ENCODE data around the gene SLC25A13. TPM values are rescaled to one million over a fixed set of nuclear protein-coding genes. Genes with fewer than 3 reads are reported as not detected.

SLC25A13 gene
- total and polyA plus RNA-seq, 2 experiments from 2014 or later, result 4.8 to 19.1 TPM

DNA sequence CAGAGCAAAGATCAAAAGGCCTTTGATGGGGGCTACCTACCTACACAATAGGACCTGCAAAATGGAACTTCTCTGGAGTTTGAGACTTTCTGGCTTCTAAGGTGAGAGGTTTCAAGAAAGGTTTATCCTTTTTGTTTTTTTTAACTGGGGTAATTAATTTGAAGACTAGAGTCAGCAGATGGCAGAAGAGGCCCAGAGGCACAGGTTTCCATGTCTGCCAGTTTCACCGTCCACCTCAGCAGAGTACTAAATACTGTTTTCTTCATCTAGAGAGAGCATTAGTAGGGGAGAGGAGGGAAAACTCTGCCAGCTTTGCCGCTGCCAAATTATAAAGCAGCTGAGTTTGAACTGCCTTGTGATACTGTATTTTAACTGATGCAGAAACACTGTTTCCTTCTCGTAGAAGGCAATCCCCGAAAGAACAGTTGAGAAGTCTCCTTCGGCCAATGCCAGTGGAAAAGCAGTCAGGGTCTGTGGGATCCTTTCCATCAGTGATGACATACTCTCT is 138.7 kb downstream of the SLC25A13 start:
- Histone ChIP-seq H2AFZ (no peak overlapping the region), H3K4me2 (ENCODE audit: unreplicated experiment) (no peak overlapping the region), H3F3A (ENCODE audit: insufficient read depth) (no peaks in the 10 kb centered on the region), H3K27ac (no peak overlapping the region), H3K9me2 (ENCODE audit: insufficient read depth) (no peaks in the 10 kb centered on the region), H4K20me1 (ENCODE audit: insufficient read depth) (no peaks in the 10 kb centered on the region), H3K9me3 (ENCODE audit: low read depth) (no peaks in the 10 kb centered on the region), H3K9ac (no peak overlapping the region), H3K27me3 (replicated peaks; ENCODE audit: insufficient read depth) (no peaks in the 10 kb centered on the region), H3K79me2 (ENCODE audit: insufficient read depth) (no peaks in the 10 kb centered on the region), H3K4me1 (ENCODE audit: insufficient read depth) (peaks cover 4% of the 10 kb centered on the region), H3K4me3 (no peak overlapping the region), H3K36me3 (ENCODE audit: low read depth) (no peaks in the 10 kb centered on the region)
- WGBS, 2 experiments (ENCODE audit: low coverage in 1 of 2, low lambda C conversion rate in 2 of 2, missing lambda C conversion rate in 2 of 2), result 94 to 95% methylated on average over 5 of the region's 5 CpGs
- no peak for DNase-seq
- no peak for TF ChIP-seq EZH2phosphoT487 (IDR thresholded peaks at IDR 0.05; ENCODE audit: insufficient read depth, low read depth)
- TF ChIP-seq EZH2 (IDR thresholded peaks at IDR 0.05; ENCODE audit: insufficient read depth, poor library complexity, severe bottlenecking), result no peak
- in situ Hi-C loops (cut with MboI), result no loop called here

DNA sequence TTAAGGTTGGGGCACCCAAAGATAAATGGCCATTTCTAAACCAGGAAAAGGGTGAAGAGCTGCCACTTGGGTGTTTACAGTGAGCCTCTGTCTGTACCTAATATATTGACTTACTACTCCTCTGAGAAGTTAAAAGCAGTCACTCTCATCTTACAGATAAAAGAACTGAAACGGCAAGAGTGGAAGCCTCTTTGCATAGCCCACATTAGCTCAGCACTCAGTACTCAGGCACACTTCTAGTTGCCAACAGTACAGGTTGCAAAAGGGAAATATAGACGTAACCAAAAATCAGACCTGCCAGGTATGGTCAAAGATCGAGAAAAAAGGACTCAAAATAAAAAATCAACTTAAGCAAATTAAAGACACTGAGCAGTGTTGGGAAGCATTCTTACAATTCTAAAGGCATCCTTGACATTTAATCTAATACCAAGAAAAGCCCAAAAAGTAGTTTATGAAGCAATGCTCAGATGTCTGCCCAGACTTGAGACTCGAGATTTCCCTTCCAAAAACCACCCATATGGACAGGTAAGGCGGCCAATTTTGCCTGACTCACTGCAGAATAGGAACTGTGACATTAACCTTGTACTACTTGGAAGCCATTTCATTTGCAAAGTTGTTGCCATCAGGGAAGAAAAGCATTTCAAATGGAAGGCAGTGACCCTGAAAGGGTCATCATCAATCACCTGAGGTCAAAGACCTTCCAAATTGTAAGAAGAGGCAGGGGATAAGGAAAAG is 139.3 kb downstream of the SLC25A13 start:
- no peak overlapping the region for H3K4me2 ChIP-seq (ENCODE audit: unreplicated experiment)
- H3K4me3 ChIP-seq, result no peak overlapping the region
- H3F3A ChIP-seq (ENCODE audit: insufficient read depth), result no peaks in the 10 kb centered on the region
- H4K20me1 ChIP-seq (ENCODE audit: insufficient read depth), result no peaks in the 10 kb centered on the region
- TF ChIP-seq EZH2phosphoT487 (IDR thresholded peaks at IDR 0.05; ENCODE audit: insufficient read depth, low read depth) (no peak), EZH2 (IDR thresholded peaks at IDR 0.05; ENCODE audit: insufficient read depth, poor library complexity, severe bottlenecking) (no peak)
- H2AFZ ChIP-seq, result no peak overlapping the region
- in situ Hi-C loops (cut with MboI), result no loop called here
- no peak overlapping the region for H3K27ac ChIP-seq
- H3K9ac ChIP-seq, result no peak overlapping the region
- H3K79me2 ChIP-seq (ENCODE audit: insufficient read depth), result no peaks in the 10 kb centered on the region
- no peaks in the 10 kb centered on the region; the same call in 1 of the 2 replicates for H3K4me1 ChIP-seq (ENCODE audit: insufficient read depth)
- no peaks in the 10 kb centered on the region for H3K27me3 ChIP-seq (replicated peaks; ENCODE audit: insufficient read depth)
- H3K9me2 ChIP-seq (ENCODE audit: insufficient read depth), result no peaks in the 10 kb centered on the region
- no peaks in the 10 kb centered on the region for H3K36me3 ChIP-seq (ENCODE audit: low read depth)
- no peaks in the 10 kb centered on the region for H3K9me3 ChIP-seq (ENCODE audit: low read depth)
- 93 to 98% methylated on average over 5 of the region's 5 CpGs for WGBS, 2 experiments (ENCODE audit: low coverage in 1 of 2, low lambda C conversion rate in 2 of 2, missing lambda C conversion rate in 2 of 2)
- DNase-seq, result no peak

DNA sequence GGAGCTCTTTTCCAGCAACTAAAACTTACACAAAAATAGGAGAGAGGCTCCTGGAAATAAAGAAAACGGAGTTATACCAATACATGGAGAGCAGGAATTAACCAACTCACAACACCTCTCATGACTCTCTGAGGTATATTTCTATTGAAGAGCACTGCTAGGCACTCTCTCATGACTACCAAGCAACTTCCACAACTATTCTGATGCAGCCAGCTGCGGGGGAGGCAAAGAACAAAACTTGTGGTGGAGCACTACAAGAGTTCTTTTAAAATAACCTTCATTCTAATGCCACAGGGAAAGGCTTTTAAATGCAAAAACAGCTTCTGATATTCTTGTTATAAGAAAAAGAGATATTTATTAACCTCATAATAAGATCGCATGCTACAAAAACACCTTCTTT is 140.7 kb downstream of the SLC25A13 start:
- no peaks in the 10 kb centered on the region for H3K9me3 ChIP-seq (ENCODE audit: low read depth)
- H3K27me3 ChIP-seq (replicated peaks; ENCODE audit: insufficient read depth), result no peaks in the 10 kb centered on the region
- in situ Hi-C loops (cut with MboI), result no loop called here
- H3K4me1 ChIP-seq (ENCODE audit: insufficient read depth), result no peaks in the 10 kb centered on the region
- no peak overlapping the region for H3K27ac ChIP-seq
- DNase-seq, result no peak
- H4K20me1 ChIP-seq (ENCODE audit: insufficient read depth), result no peaks in the 10 kb centered on the region
- no peak overlapping the region for H3K4me3 ChIP-seq
- H3K36me3 ChIP-seq (ENCODE audit: low read depth), result no peaks in the 10 kb centered on the region
- H3K9me2 ChIP-seq (ENCODE audit: insufficient read depth), result no peaks in the 10 kb centered on the region
- TF ChIP-seq EZH2phosphoT487 (IDR thresholded peaks at IDR 0.05; ENCODE audit: insufficient read depth, low read depth), result no peak
- TF ChIP-seq EZH2 (IDR thresholded peaks at IDR 0.05; ENCODE audit: insufficient read depth, poor library complexity, severe bottlenecking), result no peak
- no peak overlapping the region for H2AFZ ChIP-seq
- H3F3A ChIP-seq (ENCODE audit: insufficient read depth), result no peaks in the 10 kb centered on the region
- H3K9ac ChIP-seq, result no peak overlapping the region
- WGBS, 2 experiments (ENCODE audit: low coverage in 1 of 2, low lambda C conversion rate in 2 of 2, missing lambda C conversion rate in 2 of 2), result 93 to 97% methylated on average over 3 of the region's 3 CpGs
- no peaks in the 10 kb centered on the region for H3K79me2 ChIP-seq (ENCODE audit: insufficient read depth)
- H3K4me2 ChIP-seq (ENCODE audit: unreplicated experiment), result no peak overlapping the region

DNA sequence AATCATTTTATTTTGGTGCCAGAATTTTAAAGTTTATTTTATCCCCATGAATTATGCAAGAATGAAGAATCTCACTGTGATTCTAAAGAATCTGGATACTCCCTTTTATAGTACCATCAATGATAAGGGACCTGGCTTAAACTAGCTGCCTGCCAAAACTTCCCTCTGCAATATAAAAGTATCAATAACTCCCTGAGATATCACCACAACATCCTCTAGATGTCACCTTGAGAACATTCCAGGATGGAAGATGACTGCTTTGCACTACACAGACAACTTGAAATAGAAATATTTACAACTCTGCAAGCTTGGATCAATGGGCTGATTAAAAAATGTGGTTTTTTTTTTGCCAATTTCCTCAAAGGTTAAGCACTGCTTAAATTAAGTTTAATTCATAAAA is 142.1 kb downstream of the SLC25A13 start:
- DNase-seq, result no peak
- H3K9me3 ChIP-seq (ENCODE audit: low read depth), result no peaks in the 10 kb centered on the region
- no peaks in the 10 kb centered on the region for H3K9me2 ChIP-seq (ENCODE audit: insufficient read depth)
- in situ Hi-C loops (cut with MboI), result no loop called here
- no peaks in the 10 kb centered on the region for H4K20me1 ChIP-seq (ENCODE audit: insufficient read depth)
- no peaks in the 10 kb centered on the region for H3K79me2 ChIP-seq (ENCODE audit: insufficient read depth)
- H3K9ac ChIP-seq, result no peak overlapping the region
- no peaks in the 10 kb centered on the region for H3K27me3 ChIP-seq (replicated peaks; ENCODE audit: insufficient read depth)
- H3K27ac ChIP-seq, result no peak overlapping the region
- no peak overlapping the region for H2AFZ ChIP-seq
- H3K36me3 ChIP-seq (ENCODE audit: low read depth), result no peaks in the 10 kb centered on the region
- no peak overlapping the region for H3K4me2 ChIP-seq (ENCODE audit: unreplicated experiment)
- H3K4me3 ChIP-seq, result no peak overlapping the region
- no peak for TF ChIP-seq EZH2 (IDR thresholded peaks at IDR 0.05; ENCODE audit: insufficient read depth, poor library complexity, severe bottlenecking)
- no peak for TF ChIP-seq EZH2phosphoT487 (IDR thresholded peaks at IDR 0.05; ENCODE audit: insufficient read depth, low read depth)
- no peaks in the 10 kb centered on the region for H3K4me1 ChIP-seq (ENCODE audit: insufficient read depth)
- no peaks in the 10 kb centered on the region for H3F3A ChIP-seq (ENCODE audit: insufficient read depth)
